GM18951 (cell line): Measurements from ENCODE around the gene PNKP.

Experiments
- POLR2A ChIP-seq: IDR thresholded peaks from 4 replicates; pipeline ENCODE4 v1.6.1; 2011; ENCODE audit warnings: mild to moderate bottlenecking; ENCODE audit not compliant: insufficient read length, insufficient read depth; ENCODE audit errors: extremely low read depth
- in situ Hi-C: fragments of 300-500 bp; cut with MboI; formaldehyde crosslinking; loops from one replicate; pipeline ENCODE4 v1.12.0; 2022; ENCODE audit warnings: low sequenced_read_pairs, mixed read lengths, inconsistent platforms; ENCODE audit not compliant: unreplicated experiment

Gene PNKP

GRCh38 chr19:49863935-49864320 lies 3.4 kb downstream of the PNKP start:
- no peak for TF ChIP-seq POLR2A
- in situ Hi-C loops: no loop called here

GRCh38 chr19:49863254-49863934 lies 4.0 kb downstream of the PNKP start:
- no peak for TF ChIP-seq POLR2A
- in situ Hi-C loops: no loop called here

- no peak for TF ChIP-seq POLR2A
- in situ Hi-C loops: no loop called here
These were observed 4.8 kb downstream of the PNKP start for GRCh38 chr19:49862391-49863253.

- no peak for TF ChIP-seq POLR2A
- in situ Hi-C loops: no loop called here
These were observed 5.6 kb downstream of the PNKP start for GRCh38 chr19:49861541-49862378.

GRCh38 chr19:49861107-49861506 lies 6.3 kb downstream of the PNKP start:
- no peak for TF ChIP-seq POLR2A
- in situ Hi-C loops: no loop called here

- no peak for TF ChIP-seq POLR2A
- in situ Hi-C loops: no loop called here
These were observed 6.9 kb downstream of the PNKP start for GRCh38 chr19:49860336-49861102.

GRCh38 chr19:49859682-49860335 lies 7.6 kb downstream of the PNKP start:
- no peak for TF ChIP-seq POLR2A
- in situ Hi-C loops: no loop called here

- in situ Hi-C loops: no loop called here
- peak; percentile 39 for TF ChIP-seq POLR2A
These were observed 9.0 kb downstream of the PNKP start for GRCh38 chr19:49858088-49858985.

GRCh38 chr19:49857838-49858087 lies 9.6 kb downstream of the PNKP start:
- in situ Hi-C loops: no loop called here
- TF ChIP-seq POLR2A: no peak

GRCh38 chr19:49857061-49857837 lies 10.1 kb downstream of the PNKP start:
- in situ Hi-C loops: no loop called here
- TF ChIP-seq POLR2A: no peak

- TF ChIP-seq POLR2A: peak; percentile 15
These were observed 10.8 kb downstream of the PNKP start for GRCh38 chr19:49856574-49857021.

More at GRCh38 chr19:49856574-49857021, 10.8 kb downstream of the PNKP start:
- in situ Hi-C loops: no loop called here
